Kidney capillary endothelial cell (primary cell): ENCODE measurements around the gene SCLY.
"Not testable (repeated sequence)": the region's sequence is repeated elsewhere in the genome, so short reads cannot be mapped to it uniquely, and the experiment has no call there.

Source experiments
- DNase-seq: peaks from one replicate; pipeline ENCODE4 v3.0.0-alpha.2; 2018; ENCODE audit warnings: low spot score

The SCLY gene, protein sequence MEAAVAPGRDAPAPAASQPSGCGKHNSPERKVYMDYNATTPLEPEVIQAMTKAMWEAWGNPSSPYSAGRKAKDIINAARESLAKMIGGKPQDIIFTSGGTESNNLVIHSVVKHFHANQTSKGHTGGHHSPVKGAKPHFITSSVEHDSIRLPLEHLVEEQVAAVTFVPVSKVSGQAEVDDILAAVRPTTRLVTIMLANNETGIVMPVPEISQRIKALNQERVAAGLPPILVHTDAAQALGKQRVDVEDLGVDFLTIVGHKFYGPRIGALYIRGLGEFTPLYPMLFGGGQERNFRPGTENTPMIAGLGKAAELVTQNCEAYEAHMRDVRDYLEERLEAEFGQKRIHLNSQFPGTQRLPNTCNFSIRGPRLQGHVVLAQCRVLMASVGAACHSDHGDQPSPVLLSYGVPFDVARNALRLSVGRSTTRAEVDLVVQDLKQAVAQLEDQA

DNA sequence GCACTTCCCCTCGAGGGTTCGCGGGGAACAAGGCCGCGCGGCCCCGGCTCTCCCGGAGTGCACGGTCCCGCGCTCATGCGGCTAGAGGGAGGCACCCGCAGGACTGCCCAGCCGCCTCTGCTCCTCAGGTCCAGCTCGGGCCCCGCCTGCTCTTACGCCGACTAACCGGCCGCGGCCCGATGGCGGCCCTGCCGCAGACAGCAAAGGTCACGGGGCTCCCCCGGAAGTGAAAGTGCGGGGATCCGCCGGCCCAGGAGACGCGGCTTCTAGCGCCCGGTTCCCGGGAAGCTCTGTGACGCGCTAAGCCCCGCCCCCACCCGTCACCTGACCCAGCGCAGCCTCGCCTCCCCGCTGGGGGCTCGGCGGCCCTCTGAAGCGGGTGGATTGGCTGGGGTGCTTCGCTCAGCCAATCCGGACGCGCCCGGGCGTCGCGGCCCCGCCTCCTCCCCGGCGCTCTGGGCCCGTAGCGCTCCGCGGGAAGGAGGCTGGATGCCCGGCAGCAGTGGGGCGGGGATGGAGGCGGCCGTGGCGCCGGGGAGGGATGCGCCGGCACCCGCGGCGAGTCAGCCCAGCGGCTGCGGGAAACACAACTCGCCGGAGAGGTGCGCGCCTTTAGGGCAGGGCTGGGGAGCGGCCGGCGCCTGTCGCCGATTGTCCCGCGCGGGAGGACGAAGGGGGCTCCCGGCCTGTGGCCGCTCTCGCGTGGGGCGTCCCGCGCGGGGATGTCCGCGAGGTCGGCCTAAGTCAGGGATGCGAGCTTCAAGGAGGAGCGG lies at the start of gene SCLY:
SCLY (plus strand) TSS at position 460 of the 773 bp plus-strand sequence; CDS start at position 514, 54 bp downstream.
- peak; percentile 92 for DNase-seq

DNA sequence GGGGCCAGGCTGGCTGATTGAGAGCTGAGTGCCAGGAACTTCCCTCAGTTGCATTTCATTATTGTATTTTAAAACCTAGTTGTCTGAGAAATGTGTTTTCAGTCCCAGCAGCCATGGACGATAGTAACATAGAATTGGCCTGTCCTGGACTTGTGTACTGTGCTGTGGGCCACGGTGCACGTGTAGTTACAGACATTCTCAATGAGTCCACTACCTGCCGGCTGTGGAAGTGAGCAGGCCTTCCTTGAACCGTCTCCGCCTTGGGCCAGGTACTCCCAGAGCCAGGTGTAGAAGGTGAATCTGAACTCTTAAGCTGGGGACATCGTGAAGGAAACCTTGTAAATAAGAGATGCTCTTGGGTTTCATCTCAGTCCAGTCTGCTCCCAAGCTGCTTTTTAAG lies 47.0 kb upstream of the SCLY start:
- no peak for DNase-seq

DNA sequence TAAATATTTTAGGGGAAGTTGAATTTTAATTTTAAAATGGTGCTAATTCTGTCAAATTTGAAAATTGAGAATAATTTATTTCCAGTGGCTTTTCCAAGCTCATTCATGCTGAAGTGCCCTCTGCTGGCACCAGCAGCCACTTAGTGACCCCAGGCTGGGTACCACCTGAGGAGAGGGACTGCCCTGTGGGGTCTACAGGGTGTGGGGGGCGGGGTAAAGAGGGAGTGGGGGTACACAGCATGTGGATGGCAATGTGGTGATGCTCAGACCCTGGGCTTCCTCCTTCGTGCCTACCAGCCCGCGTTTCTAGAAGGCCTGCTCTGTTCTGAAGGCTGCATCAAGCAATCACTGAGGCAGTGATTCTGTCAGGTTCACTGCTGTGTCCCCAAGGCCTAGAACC lies 45.1 kb upstream of the SCLY start:
- no peak for DNase-seq

DNA sequence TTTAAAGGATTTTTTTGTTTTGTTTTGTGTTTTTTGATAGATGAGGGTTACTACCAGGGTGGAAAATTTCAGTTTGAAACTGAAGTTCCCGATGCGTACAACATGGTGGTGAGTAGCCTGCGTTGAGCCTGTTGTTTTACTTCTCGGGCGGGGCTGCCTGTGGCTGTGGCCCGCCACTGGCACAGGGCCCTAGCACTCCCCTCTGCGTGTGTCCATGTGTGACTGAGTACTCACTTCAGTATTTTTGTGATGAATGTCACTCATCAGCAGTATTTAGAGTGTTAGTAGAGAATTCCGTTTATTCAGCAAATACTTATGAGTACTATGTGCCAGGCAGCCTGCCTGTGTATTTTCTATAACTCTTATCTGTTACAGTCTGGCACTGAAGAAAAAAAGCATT lies 44.3 kb upstream of the SCLY start:
- DNase-seq: no peak

DNA sequence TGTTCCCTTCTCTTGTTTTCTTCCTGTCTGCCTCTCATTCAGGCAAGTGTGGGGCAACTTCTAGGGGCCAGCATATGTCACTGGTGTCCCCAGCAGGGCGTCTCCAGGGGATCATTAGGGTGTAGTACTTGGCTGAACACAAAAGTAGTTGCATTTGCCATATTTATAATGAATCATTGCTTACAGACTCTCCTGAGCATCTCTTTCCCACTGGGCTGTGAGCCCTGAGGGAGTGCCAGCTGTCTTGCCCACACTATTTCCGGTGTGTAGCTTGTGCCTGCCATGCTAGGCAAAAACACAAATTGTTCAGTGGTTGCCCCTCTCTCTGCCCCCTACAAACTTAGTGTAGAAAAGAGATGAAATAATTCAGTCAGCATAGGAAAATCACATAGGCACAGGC lies 40.8 kb upstream of the SCLY start:
- DNase-seq: no peak

DNA sequence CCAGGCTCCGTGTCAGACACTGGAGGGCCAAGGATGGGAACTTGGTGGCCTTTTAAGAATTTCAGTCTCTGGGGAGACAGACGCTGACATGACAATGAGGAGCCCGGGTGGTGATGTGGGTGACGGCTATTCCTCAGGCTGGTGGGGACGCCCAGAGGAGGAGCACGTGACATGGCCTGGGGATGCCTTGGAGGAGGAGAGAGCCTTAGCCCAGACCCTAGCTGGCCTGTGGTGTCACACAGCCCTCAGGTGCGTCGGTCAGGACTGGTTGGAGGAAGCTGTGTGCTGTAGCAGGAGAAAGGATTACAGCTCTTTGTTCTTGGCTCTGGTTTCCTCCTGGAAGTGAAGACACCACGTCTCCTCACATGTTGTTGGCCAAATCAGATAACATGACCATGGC lies 40.0 kb upstream of the SCLY start:
- no peak for DNase-seq

DNA sequence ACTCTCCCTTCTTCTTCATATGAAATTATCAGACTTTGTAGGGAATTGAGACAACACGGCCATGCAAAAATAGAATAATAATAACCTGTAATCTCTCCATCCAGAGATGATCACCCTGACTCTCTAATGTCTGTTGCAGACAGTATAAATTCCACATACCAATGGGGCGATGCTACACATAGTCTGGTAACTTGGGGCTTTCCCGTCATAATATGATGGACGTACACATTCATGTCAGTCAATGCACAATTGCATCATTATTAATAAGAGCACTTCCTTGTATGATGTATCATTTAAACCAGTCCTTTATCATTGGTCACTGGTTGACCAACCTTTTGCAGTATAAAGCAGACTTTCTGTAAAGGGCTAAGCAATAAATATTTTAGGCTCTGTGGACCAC lies 39.5 kb upstream of the SCLY start:
- no peak for DNase-seq

DNA sequence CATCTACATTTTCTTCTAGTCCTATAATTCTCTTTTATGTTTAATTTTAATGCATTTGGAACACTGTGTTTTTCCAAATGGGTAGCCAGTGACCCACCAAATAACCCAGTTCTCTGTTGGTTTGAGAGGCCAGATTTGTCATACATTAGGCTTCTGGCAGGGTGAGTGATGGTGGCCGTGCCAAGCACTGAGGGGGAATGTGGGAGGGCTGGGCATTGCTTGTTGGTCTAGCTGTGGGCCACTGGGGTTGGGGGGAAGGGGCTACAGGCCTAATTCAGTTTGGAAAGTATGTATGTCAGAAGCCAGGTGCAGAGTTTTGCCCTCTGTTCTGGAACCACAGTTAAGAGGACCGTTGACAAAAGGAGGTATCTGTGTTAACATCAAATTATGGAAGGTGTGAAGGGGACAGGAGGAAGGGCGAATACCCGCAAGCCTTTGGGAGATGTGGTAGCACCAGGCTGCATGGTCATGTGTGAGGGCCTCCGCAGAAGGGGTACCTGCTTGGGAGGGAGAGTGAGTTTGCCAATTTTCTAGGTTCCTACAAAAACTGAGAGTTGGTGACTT lies 38.1 kb upstream of the SCLY start:
- DNase-seq: no peak

DNA sequence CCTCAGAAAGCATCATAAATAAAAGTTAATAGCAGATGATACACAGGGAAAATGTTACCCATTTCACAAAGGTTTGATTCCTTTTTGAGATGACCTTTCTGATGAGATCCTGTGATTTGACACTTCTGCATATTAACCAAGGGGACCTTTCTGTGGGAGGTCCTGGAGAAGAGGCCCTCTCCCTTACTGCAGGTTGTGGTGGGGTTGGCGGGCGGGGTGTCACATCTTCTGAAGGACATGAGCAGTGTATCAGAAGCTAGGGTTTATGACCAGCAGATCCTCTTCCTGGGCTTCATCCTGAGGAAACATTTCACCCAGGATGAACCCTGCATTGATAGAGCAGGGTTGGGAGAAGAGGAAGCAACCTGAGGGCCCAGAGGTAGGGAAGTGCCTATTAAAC lies 37.2 kb upstream of the SCLY start:
- no peak for DNase-seq

DNA sequence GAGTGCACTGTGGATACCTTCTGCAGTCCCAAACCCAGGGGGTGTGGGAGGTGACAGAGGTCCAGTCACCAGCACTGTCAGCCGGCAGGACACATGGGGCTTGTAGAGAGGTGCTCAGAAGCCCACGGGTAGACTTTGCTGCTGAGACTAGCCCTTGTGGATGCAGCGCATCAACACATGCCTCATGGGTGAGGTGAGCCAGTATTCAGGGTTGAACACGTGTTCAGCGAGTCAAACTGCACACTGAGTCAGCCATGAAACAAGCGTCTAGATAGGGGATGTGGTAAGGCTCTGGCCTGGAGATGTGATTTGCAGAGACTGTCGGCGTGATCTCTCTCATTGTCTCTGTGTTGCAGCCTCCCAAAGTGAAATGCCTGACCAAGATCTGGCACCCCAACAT lies 35.8 kb upstream of the SCLY start:
- no peak for DNase-seq

DNA sequence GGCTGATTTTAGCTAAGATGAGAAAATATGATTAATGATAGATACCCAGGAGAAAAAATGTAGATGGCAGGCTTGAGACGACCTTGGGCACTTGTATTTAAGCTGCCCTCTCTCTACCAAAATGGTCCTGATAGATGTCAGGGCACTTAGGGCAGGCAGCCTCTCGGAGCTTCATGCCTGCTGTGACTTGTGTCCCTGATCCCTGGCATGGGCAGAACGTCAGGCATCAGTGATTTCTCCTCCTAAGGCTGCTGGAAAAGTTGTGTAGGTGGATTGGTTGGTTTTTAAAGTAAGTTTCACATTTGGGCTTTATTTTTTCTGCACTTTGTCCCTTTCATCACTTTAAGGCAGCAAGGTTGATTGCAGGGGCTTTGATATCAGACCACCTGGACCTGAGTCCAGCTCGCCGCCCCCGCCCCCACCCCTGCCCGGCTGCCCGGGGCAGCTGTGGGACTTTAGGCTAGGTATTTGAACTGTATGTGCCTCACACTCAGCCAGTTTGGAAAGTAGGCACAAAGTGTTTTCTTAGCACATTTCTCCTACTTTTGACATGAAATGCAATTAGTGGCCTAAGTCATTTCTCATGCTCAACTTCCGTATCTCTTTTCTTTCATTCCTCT lies 35.0 kb upstream of the SCLY start:
- DNase-seq: no peak

DNA sequence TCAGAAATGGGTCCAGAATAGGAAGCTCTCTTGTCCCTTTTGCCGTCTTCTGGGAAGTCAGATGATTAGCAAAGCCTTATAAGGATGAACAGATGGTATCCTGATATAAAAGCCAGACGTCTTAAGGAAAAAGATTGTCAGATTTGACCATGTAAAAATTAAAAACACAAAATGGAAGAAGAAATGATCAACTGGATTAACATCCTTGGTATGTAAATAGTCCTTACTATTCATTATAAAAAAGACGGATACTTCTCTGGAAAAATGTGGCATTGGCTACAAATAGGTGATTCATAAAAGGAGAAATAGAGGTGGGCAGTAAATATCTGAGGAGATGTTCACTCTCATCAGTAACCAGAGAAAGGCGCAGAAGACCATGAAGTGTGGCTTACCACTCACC lies 33.7 kb upstream of the SCLY start:
- no peak for DNase-seq

DNA sequence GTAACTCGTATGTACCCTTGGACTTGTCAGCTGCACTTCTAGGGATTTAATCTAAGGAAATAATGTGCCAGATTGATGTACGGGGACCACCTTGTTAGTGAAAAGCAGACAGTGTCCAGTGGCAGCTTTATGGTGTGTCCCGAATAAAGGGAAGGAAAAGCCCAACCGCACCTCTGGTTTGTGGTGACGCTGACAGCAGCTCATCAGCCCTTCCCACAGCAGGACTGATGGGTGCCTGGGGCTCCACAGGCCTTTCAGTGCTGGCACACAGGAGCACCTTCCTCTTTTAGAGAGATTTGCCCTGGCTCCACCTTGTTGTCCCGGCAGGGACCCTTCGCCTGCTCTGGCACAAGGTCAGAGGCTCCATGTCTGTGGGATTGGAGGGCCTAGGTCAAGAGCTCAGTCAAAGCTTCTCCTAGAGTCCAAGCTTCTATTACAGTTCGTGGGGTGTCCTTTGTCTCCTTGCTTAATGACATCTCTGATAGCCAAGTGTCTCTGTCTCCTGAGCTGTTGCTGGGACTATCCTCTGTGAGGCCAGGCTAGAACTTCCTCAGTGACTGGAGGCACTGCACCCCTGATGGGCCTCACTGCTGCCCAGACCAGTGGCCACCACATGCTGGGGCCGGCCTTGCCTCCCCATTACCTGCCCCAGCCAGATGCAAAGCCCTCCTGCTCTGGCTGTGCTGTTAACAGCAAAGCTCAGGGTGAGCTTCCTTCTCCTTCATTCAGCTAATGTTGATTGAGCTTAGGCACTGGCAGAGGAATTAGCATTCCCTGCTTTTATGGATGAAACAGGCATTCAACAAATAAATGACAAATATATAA lies 33.0 kb upstream of the SCLY start:
- no peak for DNase-seq

DNA sequence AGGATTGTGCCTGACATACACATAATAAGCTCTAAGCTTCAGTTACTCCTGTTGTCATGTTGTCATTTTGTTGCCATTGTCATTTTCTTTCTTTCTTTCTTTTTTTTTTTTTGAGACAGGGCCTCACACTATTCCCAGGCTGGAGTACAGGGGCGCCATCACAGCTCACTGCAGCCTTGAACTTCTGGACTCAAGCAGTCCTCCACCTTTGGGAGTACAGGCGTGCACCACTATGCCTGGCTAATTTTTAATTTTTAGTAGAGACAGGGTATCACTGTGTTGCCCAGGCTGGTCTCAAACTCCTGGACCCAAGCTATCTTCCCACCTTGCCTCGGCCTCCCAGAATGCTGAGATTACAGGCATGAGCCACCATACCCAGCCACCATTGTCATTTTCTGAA lies 30.9 kb upstream of the SCLY start:
- no peak for DNase-seq

DNA sequence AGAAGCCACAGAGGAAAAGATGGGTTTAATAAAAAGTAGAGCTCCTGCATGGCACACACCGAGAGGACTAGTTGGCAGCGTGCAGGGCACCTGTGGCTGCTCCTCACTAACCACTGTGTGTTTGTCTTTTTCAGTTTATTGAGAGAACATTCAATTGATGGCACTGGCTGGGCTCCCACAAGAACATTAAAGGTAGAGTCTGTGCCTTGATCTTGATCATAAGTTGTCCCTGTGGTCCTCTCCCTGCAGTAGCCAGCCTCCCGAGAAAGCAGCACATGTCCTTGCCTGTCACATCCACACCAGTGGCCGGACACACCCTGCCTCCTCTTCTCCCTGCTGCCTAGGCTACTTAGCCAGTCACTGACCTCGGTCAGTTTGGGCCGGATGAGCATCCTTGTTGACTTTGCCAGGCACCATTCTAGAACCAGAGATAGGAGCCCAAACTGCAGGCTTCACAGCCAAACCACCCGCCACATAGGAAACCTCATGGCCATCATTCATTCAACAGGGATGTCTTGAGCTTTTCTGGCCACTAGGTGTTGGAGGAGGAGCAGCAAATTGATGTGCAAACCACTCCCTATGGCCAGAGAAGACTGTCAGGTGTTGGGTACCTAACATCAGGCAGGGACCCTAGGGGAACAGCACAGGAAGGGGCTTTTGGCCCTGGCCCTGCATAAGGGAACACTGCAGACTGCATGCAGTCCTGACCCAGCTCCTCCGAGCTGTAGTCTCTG lies 30.2 kb upstream of the SCLY start:
- no peak for DNase-seq

DNA sequence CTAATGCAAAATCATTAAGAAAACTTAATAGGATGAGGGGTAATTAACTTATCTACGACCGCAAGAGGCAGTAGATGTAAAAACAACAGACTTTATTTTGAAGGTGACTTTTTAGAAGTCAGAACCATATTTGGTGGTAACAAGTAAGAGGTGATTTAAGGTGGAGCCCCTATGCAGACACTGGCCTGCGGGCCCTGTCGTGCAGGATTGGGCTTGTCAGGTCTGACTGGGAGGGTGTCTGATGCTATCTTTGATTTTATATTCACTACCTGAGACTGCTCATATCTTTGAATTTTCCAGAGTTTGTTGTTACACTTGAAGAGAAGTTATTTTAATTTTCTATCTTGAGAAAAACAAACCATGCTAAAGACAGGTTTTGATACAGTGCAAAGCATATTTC lies 29.1 kb upstream of the SCLY start:
- no peak for DNase-seq

DNA sequence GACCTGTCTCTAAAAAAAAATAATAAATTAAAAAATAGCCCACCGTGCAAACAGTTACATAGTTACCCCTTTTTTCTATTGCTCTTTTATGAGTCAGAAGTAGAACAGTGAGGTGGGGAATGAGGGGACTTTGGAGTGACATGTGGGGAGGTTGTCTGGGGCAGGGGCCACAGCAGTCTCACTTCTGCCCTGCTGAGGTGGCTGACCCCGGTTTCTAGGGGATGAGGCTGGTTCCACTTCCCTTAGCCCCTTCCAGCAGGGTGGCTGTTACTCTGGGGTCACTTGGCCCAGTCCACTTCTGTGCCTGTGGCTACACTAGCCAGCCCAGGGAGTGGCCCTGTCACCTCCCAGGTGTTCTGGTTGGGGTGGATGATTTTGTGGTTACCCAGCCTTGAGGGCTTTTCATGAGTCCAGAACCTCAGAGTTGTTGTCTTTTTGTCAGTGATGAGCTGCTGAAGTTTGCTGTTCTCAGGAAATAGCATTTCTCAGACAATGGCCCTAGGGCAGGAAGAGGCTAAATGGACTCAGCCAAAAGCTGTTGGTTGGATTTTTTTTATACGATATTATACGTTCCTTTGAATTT lies 28.0 kb upstream of the SCLY start:
- no peak for DNase-seq

DNA sequence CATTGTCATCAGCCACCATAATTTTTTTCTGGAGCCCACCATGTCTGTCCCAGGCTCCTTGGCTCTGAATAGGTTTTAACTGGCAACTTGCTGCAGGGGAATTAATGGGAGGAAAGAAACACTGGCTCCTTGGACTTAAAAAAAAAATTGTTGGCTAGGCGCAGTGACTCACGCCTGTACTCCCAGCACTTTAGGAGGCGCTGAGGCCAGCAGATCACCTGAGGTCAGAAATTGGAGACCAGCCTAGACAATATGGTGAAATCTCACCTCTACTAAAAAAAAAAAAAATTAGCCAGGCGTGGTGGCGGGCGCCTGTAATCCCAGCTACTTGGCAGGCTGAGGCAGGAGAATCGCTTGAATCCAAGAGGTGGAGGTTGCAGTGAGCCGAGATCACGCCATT lies 26.8 kb upstream of the SCLY start:
- not testable (repeated sequence) for DNase-seq

DNA sequence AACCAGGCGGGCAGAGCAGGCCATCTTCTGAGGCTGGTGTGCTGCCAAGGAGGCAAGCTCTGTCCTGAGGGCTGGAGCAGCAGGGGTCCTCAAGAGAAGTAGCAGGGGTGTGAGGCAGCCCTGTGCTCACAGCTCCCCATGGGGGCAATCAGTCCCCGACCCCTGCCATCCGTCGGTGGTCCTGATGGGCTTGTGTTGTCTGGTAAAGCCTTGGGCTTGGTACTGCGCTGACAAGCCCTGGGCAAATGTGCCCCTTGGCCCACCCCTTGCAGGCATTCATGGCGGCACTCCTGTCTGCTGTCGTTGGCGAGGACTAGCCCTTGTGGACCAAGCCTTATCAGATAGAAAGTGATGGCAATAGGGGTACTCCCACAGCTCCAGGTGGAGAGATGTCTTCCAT lies 22.6 kb upstream of the SCLY start:
- DNase-seq: no peak

DNA sequence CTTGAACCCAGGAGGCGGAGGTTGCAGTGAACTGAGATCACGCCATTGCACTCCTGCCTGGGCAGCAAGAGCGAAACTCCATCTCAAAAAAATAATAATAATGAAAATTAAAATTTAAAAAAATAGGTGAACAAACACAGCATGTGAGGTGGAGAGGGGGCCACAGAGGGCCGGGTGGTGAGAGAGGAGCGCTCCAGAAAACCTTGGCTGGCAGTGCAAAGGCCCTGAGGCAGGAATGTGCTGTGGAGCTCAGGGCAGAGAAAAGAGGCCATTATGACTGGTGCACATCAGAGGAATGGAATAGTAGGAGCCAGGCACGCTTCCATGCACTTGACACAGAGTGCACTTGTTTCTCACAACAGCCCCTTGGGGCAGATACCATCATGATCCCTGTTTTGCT lies 21.6 kb upstream of the SCLY start:
- DNase-seq: no peak

DNA sequence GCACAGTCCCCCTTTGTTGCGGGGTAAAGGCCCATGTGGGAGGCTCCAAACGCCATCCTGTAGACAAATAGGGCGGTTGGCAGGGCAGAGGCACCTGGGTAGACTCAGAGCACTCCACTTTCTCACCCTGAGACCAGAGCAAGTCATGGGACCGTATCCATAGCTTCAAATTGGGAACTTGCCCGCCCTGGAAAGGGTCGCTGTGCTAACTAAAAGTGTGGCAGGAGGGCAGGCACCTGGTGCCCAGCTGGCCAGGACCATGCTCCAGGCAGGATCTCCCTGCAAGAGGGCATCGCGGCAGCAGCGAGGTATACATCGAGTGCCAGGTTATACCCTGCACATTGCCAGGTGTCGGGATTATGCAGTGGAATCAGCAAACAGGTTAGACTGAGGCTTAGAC lies 20.8 kb upstream of the SCLY start:
- no peak for DNase-seq
